Fibroblast of lung (primary cell): ENCODE data around the gene PRUNE2. TPM values are rescaled to one million over a fixed set of nuclear protein-coding genes. Genes with fewer than 3 reads are reported as not detected.
A peak's percentile ranks its signal among the peaks of the same experiment; 100 is the strongest.

ENCODE experiments used
- DNase-seq, 2 donors: peaks; one replicate each; pipeline versions ENCODE4 v3.0.0 to v3.0.0-alpha.2; 2010; ENCODE audit warnings: low read depth in 2 of 2
- H2AFZ ChIP-seq: 2 replicates; pipeline ENCODE4 v1.5.1; 2012; ENCODE audit warnings: low read length, control low read depth, inconsistent platforms
- H3K27ac ChIP-seq: 2 replicates; pipeline ENCODE4 v1.5.1; 2011; ENCODE audit warnings: low read length, control low read depth; ENCODE audit not compliant: insufficient read depth
- H3K27me3 ChIP-seq: 2 replicates; pipeline ENCODE4 v1.5.1; 2011; ENCODE audit warnings: mild to moderate bottlenecking, low read length; ENCODE audit not compliant: control insufficient read depth, insufficient read depth
- H3K36me3 ChIP-seq: 2 replicates; pipeline ENCODE4 v1.5.1; 2011; ENCODE audit warnings: low read length; ENCODE audit not compliant: control insufficient read depth, insufficient read depth
- H3K4me1 ChIP-seq: 2 replicates; pipeline ENCODE4 v1.5.1; 2011; ENCODE audit warnings: low read length; ENCODE audit not compliant: control insufficient read depth, insufficient read depth; ENCODE audit errors: extremely low read depth
- H3K4me2 ChIP-seq: 2 replicates; pipeline ENCODE4 v1.5.1; 2011; ENCODE audit warnings: low read length, control low read depth; ENCODE audit not compliant: insufficient read depth; ENCODE audit errors: extremely low read depth
- H3K4me3 ChIP-seq, 4 experiments: fragments of 200-600 bp in 1 of 4; sonication (generic) in 1 of 4; replicated peaks in 1 of 4; 2 replicates each; pipeline ENCODE4 v1.5.1; 2011 to 2016; ENCODE audit warnings: low read length in 4 of 4, low read depth in 3 of 4, mild to moderate bottlenecking in 3 of 4, control low read depth in 2 of 4, inconsistent platforms in 1 of 4, mixed read lengths in 1 of 4; ENCODE audit not compliant: insufficient read depth in 1 of 4; ENCODE audit errors: control extremely low read depth in 1 of 4
- H3K79me2 ChIP-seq: 2 replicates; pipeline ENCODE4 v1.5.1; 2012; ENCODE audit warnings: mild to moderate bottlenecking, low read length, inconsistent platforms; ENCODE audit not compliant: control insufficient read depth, insufficient read depth
- H3K9ac ChIP-seq: 2 replicates; pipeline ENCODE4 v1.5.1; 2011; ENCODE audit warnings: mild to moderate bottlenecking, low read length, control low read depth; ENCODE audit not compliant: insufficient read depth
- H3K9me3 ChIP-seq: 2 replicates; pipeline ENCODE4 v1.5.1; 2012; ENCODE audit warnings: low read depth, low read length; ENCODE audit not compliant: control insufficient read depth, insufficient read depth
- H4K20me1 ChIP-seq: 2 replicates; pipeline ENCODE4 v1.5.1; 2011; ENCODE audit warnings: low read length; ENCODE audit not compliant: control insufficient read depth, insufficient read depth; ENCODE audit errors: extremely low read depth
- EZH2 ChIP-seq: IDR thresholded peaks from 2 replicates; pipeline ENCODE4 v1.5.1; 2012; ENCODE audit warnings: low read length, control low read depth, mild to moderate bottlenecking; ENCODE audit errors: missing control alignments
- polyA plus RNA-seq, 2 donors: library from polyadenylated mRNA; depleted of rRNA in 1 of 2; stranded (reverse) in 1 of 2; unstranded in 1 of 2; fragments of >200 nt; gene quantifications; 2 replicates each; pipeline ENCODE4 v1.2.1, GENCODE V29; 2011 to 2012; ENCODE audit warnings: missing spikeins in 1 of 2
- total RNA-seq: library from RNA; depleted of rRNA; stranded (reverse); fragments of >200 nt; gene quantifications from 2 replicates; pipeline ENCODE4 v1.2.1, GENCODE V29; 2014
- TF ChIP-seq, protein P1 (sequence below), 2 donors: IDR thresholded peaks in 1 of 2; conservative IDR thresholded peaks in 1 of 2; 1 replicate in 1 of 2; 2 replicates in 1 of 2; pipeline ENCODE4 v1.5.1; 2011 to 2012; ENCODE audit warnings: low read length in 2 of 2, control low read depth in 1 of 2, inconsistent platforms in 1 of 2, low read depth in 1 of 2, mild to moderate bottlenecking in 1 of 2

The PRUNE2 gene
- total and polyA plus RNA-seq, 2 donors (not counting 1 experiment from before 2014, with no cell fraction given), result 5.4 to 95.6 TPM

DNA sequence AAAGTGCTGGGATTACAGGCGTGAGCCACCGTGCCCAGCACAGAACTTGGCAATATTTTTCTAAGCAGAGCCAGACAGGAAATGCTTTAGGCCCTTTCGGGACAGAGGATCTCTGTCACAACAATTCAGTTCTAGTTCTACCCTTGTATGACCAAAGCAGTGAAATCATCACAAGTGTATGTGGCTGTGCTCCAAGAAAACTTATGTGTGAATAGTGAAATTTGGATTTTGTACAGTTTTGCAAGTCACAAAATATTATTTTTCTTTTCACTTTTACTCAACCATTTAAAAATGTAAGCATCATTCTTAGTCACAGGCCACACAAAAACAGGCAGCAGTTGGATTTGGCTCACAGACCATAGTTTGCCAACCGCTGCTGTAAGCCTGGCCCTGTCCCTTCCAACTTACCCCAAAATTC is 20.4 kb upstream of the PRUNE2 start:
- H3K9ac ChIP-seq, result no peak overlapping the region
- no peak overlapping the region for H3K4me3 ChIP-seq
- H3K36me3 ChIP-seq, result no peaks in the 10 kb centered on the region
- H3K79me2 ChIP-seq, result no peaks in the 10 kb centered on the region
- H3K27ac ChIP-seq, result peak overlapping the region; percentile 44
- H4K20me1 ChIP-seq, result no peaks in the 10 kb centered on the region
- TF ChIP-seq, protein P1, sequence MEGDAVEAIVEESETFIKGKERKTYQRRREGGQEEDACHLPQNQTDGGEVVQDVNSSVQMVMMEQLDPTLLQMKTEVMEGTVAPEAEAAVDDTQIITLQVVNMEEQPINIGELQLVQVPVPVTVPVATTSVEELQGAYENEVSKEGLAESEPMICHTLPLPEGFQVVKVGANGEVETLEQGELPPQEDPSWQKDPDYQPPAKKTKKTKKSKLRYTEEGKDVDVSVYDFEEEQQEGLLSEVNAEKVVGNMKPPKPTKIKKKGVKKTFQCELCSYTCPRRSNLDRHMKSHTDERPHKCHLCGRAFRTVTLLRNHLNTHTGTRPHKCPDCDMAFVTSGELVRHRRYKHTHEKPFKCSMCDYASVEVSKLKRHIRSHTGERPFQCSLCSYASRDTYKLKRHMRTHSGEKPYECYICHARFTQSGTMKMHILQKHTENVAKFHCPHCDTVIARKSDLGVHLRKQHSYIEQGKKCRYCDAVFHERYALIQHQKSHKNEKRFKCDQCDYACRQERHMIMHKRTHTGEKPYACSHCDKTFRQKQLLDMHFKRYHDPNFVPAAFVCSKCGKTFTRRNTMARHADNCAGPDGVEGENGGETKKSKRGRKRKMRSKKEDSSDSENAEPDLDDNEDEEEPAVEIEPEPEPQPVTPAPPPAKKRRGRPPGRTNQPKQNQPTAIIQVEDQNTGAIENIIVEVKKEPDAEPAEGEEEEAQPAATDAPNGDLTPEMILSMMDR (conservative IDR thresholded peaks at IDR 0.05 in 1 of 2, IDR thresholded peaks at IDR 0.05 in 1 of 2; ENCODE audit: low read depth in 1 of 2, low read length in 2 of 2), result no peak
- TF ChIP-seq EZH2, result no peak
- H3K27me3 ChIP-seq, result no peaks in the 10 kb centered on the region
- H3K4me2 ChIP-seq, result no peak overlapping the region
- no peaks in the 10 kb centered on the region for H3K9me3 ChIP-seq
- H3K4me1 ChIP-seq, result no peaks in the 10 kb centered on the region
- no peak overlapping the region for H2AFZ ChIP-seq
- DNase-seq, result peak; percentile 75 to 91

DNA sequence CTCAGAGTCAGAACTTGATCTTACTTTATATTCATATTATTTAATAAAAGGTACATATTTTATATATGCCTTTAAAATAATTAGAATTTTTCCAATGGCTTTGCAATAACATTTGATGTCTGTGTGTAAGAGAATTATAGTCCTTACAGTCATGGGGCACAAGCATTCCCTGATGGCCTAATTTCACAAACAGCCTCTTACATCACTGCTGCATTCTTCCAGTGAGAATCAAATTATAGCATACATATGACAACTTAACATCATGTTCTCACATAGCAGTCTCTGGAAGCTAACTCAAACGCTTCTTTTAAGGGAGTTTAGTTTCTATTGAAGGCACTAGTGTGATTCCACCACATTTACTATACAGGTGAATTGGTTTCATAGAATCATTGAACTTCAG is 15.3 kb upstream of the PRUNE2 start:
- no peaks in the 10 kb centered on the region for H4K20me1 ChIP-seq
- no peaks in the 10 kb centered on the region for H3K79me2 ChIP-seq
- no peaks in the 10 kb centered on the region for H3K9me3 ChIP-seq
- H3K4me3 ChIP-seq, result no peak overlapping the region
- H3K4me1 ChIP-seq, result no peaks in the 10 kb centered on the region
- H3K4me2 ChIP-seq, result no peak overlapping the region
- no peak overlapping the region for H2AFZ ChIP-seq
- DNase-seq, result no peak
- H3K9ac ChIP-seq, result no peak overlapping the region
- TF ChIP-seq, protein P1 (conservative IDR thresholded peaks at IDR 0.05 in 1 of 2, IDR thresholded peaks at IDR 0.05 in 1 of 2; ENCODE audit: low read depth in 1 of 2, low read length in 2 of 2), result no peak
- TF ChIP-seq EZH2, result no peak
- no peaks in the 10 kb centered on the region for H3K36me3 ChIP-seq
- no peak overlapping the region for H3K27ac ChIP-seq
- no peaks in the 10 kb centered on the region for H3K27me3 ChIP-seq

DNA sequence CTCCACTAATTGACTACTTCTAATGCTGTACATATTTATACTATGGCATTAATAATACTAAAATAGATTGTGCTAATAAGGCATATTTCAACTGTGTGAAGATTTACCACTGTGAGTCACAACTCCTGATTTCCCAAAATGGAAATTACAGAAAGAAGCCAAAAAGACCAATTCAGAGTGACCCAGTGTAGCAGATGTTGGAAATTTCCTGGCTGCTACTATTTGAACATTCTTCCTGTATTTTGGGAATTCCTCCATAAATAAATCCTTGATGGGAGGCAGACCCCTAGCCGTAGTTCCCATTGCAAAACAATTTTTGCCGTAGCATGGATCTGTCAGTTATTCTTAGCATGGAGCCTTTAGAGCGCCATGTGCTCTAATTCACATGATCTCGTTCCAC is 11.4 kb upstream of the PRUNE2 start:
- Histone ChIP-seq H3K4me1 (no peaks in the 10 kb centered on the region), H3K4me2 (no peak overlapping the region), H2AFZ (no peak overlapping the region), H3K36me3 (no peaks in the 10 kb centered on the region), H3K9me3 (no peaks in the 10 kb centered on the region), H3K79me2 (no peaks in the 10 kb centered on the region), H3K27ac (no peak overlapping the region), H3K27me3 (no peaks in the 10 kb centered on the region), H4K20me1 (no peaks in the 10 kb centered on the region), H3K4me3 (no peak overlapping the region), H3K9ac (no peak overlapping the region)
- TF ChIP-seq EZH2, result no peak
- TF ChIP-seq, protein P1 (conservative IDR thresholded peaks at IDR 0.05 in 1 of 2, IDR thresholded peaks at IDR 0.05 in 1 of 2; ENCODE audit: low read depth in 1 of 2, low read length in 2 of 2), result no peak
- DNase-seq, result peak in 1 of 2 donors; percentile 16
